Activated CD8-positive, alpha-beta memory T cell treated with anti-CD3 and anti-CD28 coated beads for 36 hours (primary cell): ENCODE measurements around the gene FHIT. TPM values are rescaled to one million over a fixed set of nuclear protein-coding genes. Genes with fewer than 3 reads are reported as not detected.

Source experiments
- CTCF ChIA-PET: fragments of 350-600 bp; sonication (Branson Sonifier 250); formaldehyde crosslinking; loops from one replicate; lab custom pipeline; 2021; ENCODE audit warnings: antibody characterized with exemption; lab: Charles Lee
- POLR2A ChIA-PET: fragments of 350-600 bp; sonication (Branson Sonifier 250); formaldehyde crosslinking; loops from one replicate; lab custom pipeline; 2021; ENCODE audit warnings: antibody characterized with exemption; lab: Charles Lee
- total RNA-seq, 2 experiments: library from RNA; stranded (reverse); gene quantifications; one replicate each; pipeline ENCODE4 v1.2.3, GENCODE V29; 2021

Gene FHIT
- total RNA-seq, 2 experiments from 2014 or later = 5.0 to 5.7 TPM

DNA sequence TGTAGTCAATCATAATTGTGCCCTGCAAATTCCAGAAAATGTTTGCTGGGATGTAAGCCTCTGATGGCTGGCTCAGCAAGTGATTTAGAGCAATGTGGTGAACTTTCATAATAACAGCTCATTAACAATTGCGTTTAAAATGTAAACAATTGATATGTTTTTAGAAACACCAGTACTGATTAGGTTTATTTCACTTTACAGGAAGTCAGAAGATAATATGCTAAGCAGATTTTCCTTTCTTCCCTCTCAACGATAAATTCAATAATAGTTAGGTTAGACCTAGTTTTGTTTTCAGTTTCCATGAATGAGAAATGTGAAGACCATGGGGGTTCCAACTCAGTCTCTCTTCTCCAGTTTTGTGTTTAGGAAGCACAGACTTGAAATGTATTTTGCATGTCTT lies 71.0 kb downstream of the FHIT start:
- CTCF ChIA-PET = no interaction called here
- POLR2A ChIA-PET = no interaction called here

GRCh38 chr3:61178167-61178566 lies 73.1 kb downstream of the FHIT start:
- ChIA-PET POLR2A (no interaction called here), CTCF (no interaction called here)

- POLR2A ChIA-PET = no interaction called here
Measured at GRCh38 chr3:61177450-61177849, 73.8 kb downstream of the FHIT start.

DNA sequence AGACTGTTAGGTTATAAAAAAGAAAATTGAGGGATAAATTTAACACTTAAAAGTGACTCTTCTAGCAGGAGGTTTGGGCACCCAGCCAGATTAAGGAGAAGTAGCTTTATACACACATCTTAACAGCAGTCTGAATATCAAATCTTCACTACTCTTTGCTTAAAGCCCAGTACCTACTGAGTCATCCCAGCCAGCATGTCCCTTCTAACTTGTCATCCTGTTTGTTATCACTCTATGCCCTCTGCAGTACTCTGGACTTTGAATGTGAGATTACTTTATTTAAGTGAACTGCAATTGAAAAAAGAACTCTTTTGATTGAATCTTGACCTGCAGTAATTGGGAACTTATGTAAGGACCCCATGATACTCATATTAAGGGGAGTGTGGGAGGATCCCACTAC lies 77.6 kb downstream of the FHIT start:
- ChIA-PET POLR2A (no interaction called here), CTCF (no interaction called here)

More at GRCh38 chr3:61177450-61177849, 73.8 kb downstream of the FHIT start:
- CTCF ChIA-PET = no interaction called here

DNA sequence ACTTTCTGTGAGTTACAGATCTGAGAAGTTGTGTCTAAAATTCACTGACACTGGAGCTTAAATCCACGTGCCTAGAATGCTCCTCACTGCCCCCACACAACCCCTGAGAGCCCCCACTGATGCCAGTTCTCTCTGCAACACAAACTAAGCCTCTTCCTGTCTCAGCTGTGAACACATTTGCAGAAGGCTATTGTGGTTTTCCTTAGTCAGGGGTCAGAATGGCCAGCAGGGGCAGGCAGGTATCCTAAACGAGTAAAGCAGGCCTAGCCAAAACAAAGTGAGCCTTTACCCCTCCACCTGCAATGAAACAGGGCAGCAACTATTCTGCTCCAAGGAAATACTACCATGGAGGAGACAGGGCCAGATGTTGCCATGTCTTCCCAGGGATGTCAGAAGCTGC lies 78.6 kb downstream of the FHIT start:
- ChIA-PET POLR2A (no interaction called here), CTCF (no interaction called here)

DNA sequence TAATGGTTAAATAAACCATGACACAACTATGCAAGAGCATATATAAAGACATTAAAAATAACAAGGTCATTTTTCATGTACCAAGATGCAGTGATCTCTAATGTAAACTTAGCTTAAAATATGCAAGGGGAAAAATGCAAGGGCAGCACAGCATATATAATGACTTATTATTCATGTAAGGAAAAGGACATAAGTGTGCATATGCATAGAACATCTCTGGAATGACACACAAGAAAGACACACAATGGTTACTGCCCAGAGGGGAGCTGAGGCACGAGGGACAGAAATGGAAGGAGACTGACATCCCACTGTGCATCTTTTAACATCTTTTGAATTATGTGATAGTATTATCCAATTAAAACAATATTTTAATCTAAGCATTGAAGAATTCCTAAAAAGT lies 79.0 kb downstream of the FHIT start:
- POLR2A ChIA-PET = no interaction called here

DNA sequence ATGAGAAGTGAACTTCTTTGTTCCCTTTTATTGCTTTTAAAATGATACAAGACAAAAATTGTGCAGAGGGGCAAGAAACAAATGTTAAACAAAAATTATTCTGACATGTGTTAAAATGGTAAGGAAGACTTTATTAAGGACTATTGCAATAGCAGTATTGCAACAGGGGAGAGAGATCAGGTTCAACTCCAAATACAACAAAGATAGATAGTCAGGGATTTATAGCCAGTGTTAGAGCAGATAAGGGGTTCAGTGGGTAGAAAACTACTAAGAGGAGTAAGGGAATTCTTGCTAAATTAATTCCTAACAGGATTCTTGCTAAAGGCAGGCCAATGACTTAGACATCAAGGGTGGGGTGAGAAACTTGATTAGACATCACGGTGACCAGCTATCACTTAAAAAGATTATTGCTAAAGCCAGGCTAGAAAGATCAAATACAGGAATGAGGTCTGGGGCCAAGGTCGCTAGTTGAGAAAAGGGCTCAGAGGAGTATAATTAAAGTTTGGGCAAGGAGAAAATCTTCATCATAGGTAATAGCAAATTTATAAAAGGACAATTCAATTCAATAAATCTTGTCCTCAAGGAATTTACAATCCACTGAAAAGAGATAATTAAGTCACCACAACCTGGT lies 81.5 kb downstream of the FHIT start:
- CTCF ChIA-PET = no interaction called here
- POLR2A ChIA-PET = no interaction called here

More for the DNA sequence above, 79.0 kb downstream of the FHIT start:
- CTCF ChIA-PET = no interaction called here

GRCh38 chr3:61168286-61168685 lies 83.0 kb downstream of the FHIT start:
- CTCF ChIA-PET = no interaction called here

GRCh38 chr3:61162965-61163364 lies 88.3 kb downstream of the FHIT start:
- ChIA-PET POLR2A (no interaction called here), CTCF (no interaction called here)

More at GRCh38 chr3:61168286-61168685, 83.0 kb downstream of the FHIT start:
- POLR2A ChIA-PET = no interaction called here

DNA sequence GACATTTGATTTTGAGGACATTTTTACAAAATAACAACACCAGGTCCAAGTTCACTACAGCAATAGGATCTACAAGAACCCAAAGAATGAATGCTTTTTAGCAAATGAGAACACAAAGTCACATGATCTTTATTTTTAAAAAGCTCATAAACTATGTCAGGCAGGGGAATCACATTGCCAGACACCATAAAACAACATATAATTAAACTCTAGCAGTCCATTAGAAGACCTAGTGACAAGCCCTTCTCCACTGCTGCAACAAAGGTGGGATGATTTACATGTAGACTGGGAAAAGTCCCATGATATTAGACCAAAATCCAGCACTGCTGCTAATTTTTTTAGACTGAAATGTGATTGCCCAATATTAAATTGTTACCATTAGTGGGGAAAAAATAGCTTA lies 92.6 kb downstream of the FHIT start:
- ChIA-PET POLR2A (no interaction called here), CTCF (no interaction called here)

- CTCF ChIA-PET = no interaction called here
- POLR2A ChIA-PET = no interaction called here
Measured at GRCh38 chr3:61158216-61158615, 93.0 kb downstream of the FHIT start.

GRCh38 chr3:61157414-61157813 lies 93.8 kb downstream of the FHIT start:
- POLR2A ChIA-PET = no interaction called here
- CTCF ChIA-PET = no interaction called here

DNA sequence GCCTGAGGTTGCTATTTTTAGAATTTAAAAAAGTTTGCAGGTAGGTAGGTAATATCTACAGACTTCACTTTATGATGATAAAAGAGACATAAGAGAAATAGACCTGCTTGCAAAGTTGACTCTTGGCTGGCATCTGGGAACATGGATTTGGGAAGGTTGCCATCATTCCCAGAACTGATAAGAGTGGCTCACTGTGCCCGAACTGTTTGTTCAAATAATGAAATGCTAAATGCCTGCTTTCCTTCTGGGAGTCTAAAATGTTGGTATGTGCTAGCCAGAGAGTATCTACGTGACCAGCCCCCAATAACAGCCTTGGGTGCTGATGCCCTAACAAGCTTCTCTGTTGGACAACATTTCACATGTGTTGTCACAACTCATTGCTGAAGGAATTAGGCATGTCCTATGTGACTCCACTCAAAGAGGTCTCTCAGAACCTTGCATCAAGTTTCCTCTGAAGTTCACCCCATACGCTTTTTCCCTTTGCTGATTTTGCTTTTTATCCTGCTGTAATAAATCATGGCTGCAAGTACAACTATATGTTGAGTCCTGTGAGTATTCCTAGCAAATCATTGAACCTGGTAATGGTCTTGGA lies 95.5 kb downstream of the FHIT start:
- ChIA-PET CTCF (no interaction called here), POLR2A (no interaction called here)

- CTCF ChIA-PET = interaction anchor here (0.5 kb wide), 1 partner anchor 1052 kb away, joined by 3 read pairs; no protein-coding TSS in a partner anchor
Measured at GRCh38 chr3:61154457-61155198, 96.6 kb downstream of the FHIT start.

GRCh38 chr3:61152071-61152470 lies 99.2 kb downstream of the FHIT start:
- CTCF ChIA-PET = no interaction called here
- POLR2A ChIA-PET = no interaction called here

More at GRCh38 chr3:61154457-61155198, 96.6 kb downstream of the FHIT start:
- POLR2A ChIA-PET = no interaction called here

DNA sequence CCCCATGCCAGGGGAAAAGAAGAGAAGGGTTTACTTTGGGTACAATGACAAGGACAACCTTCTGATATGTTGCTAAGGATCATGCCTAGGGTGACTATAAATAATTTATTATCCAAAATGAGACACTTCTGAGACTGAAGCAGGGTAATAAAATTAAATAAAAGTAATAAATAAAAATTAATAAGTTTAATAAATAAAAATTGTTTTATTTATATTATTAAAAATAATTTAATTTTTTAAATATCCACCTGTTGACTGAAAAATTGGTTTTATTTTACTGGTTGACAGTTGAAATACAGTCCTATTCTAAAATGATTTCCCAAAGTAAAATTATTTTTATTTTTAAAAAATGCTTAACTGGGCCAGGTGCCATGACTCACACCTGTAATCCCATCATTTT lies 102.0 kb downstream of the FHIT start:
- POLR2A ChIA-PET = no interaction called here
- CTCF ChIA-PET = no interaction called here

- POLR2A ChIA-PET = no interaction called here
- CTCF ChIA-PET = no interaction called here
Measured at GRCh38 chr3:61146010-61146890, 105.0 kb downstream of the FHIT start.

DNA sequence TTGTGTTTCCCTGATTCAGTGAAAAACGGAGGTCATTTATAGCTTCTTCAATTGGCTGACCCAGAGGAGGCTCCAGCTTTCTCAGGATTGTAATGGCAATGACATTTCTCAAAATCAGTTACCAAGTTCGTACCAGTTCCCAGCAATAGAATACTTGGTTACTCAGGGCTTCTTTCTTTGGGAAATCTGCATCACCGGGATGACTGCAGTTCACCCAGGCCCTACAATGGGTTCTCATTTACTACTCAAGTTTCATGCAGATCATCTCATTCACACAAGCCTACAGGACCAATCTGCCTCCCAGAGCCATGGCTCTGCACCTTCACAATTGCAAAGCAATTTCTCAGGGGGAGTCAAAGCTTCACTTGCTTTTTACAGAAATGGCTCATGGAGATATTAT lies 109.6 kb downstream of the FHIT start:
- ChIA-PET POLR2A (no interaction called here), CTCF (no interaction called here)

DNA sequence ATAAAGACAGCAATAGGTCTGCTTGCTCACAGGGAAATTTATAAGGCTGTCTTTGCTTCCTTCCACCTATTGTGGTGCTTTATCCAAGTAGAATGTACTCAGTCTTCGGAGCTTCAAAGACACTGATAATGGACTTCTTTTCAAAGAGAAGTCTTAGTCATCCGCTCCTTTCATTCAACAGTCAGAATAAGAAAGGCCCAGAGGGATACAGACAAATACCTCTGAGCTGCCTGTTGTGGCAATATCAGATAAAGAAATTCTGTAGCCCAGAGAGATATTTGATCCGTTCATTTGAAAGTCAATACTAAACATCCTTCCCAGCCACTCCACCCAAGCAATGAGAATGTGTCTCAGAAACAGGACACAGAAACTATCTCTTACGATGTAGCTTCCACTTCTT lies 110.0 kb downstream of the FHIT start:
- CTCF ChIA-PET = no interaction called here

GRCh38 chr3:61139686-61140085 lies 111.6 kb downstream of the FHIT start:
- ChIA-PET CTCF (no interaction called here), POLR2A (no interaction called here)

More for the DNA sequence above, 110.0 kb downstream of the FHIT start:
- POLR2A ChIA-PET = no interaction called here
